Activated T-helper 1 cell treated with anti-CD3 and anti-CD28 coated beads, Interleukin-12 subunit alpha, Interleukin-12 subunit beta, Interleukin-2, Interleukin-4 antibody, amounts not matched to agents 30 ng/mL and 10 ng/mL and 1 ng/mL, durations not matched to agents 14 hours and 24 hours and 36 hours (primary cell): ENCODE data around the gene MAP2K5. TPM values are rescaled to one million over a fixed set of nuclear protein-coding genes. Genes with fewer than 3 reads are reported as not detected.

Experiments used
- DNase-seq: peaks from one replicate; pipeline ENCODE4 v3.0.0; 2021; ENCODE audit warnings: low spot score
- H3K27ac Mint-ChIP-seq: one replicate; pipeline ENCODE4 v1.8.0; 2021; ENCODE audit warnings: mild to moderate bottlenecking, mixed read lengths
- H3K27me3 Mint-ChIP-seq: one replicate; pipeline ENCODE4 v1.8.0; 2022; ENCODE audit warnings: mild to moderate bottlenecking, moderate library complexity, mixed read lengths; ENCODE audit not compliant: insufficient read depth
- H3K36me3 Mint-ChIP-seq: one replicate; pipeline ENCODE4 v1.8.0; 2021; ENCODE audit warnings: low read depth, mixed read lengths
- H3K4me1 Mint-ChIP-seq: one replicate; pipeline ENCODE4 v1.8.0; 2021; ENCODE audit warnings: low read depth, mixed read lengths
- H3K4me3 Mint-ChIP-seq: one replicate; pipeline ENCODE4 v1.8.0; 2021; ENCODE audit warnings: mild to moderate bottlenecking, moderate library complexity, mixed read lengths
- H3K9me3 Mint-ChIP-seq: one replicate; pipeline ENCODE4 v1.8.0; 2021; ENCODE audit warnings: mixed read lengths
- intact Hi-C: fragments of 100-400 bp; cut with micrococcal nuclease; formaldehyde crosslinking; loops from one replicate; pipeline ENCODE4 v1.15.1; 2024
- total RNA-seq: library from RNA; stranded (reverse); gene quantifications from 2 replicates; pipeline ENCODE4 v1.2.3, GENCODE V29; 2022

Gene MAP2K5
- total RNA-seq, 1 donor from 2014 or later, result 22.1 TPM

DNA sequence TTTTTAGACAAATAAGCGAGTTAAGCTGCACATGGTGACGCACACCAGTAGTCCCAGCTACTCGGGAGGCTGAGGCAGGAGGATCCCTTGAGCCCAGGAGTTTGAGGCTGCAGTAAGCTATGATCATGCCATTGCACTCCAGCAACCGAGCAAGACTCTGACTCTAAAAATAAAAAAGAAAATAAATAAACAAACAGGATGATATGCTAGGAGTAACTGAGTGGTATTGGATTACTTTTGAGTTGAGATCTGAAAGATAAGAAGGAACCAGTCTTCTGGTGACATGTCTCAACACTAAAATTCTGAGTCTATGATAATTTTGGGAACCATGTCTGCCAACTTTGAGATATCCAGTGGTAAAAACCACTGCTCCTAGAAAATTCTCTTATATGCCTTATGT, 173.7 kb downstream of the MAP2K5 start:
- H3K4me3 Mint-ChIP-seq, result no peak overlapping the region
- H3K27ac Mint-ChIP-seq, result no peak overlapping the region
- no peaks in the 10 kb centered on the region for H3K36me3 Mint-ChIP-seq
- H3K4me1 Mint-ChIP-seq, result no peaks in the 10 kb centered on the region
- DNase-seq, result no peak
- H3K27me3 Mint-ChIP-seq, result no peaks in the 10 kb centered on the region
- intact Hi-C loops, result no loop called here
- H3K9me3 Mint-ChIP-seq, result no peaks in the 10 kb centered on the region

DNA sequence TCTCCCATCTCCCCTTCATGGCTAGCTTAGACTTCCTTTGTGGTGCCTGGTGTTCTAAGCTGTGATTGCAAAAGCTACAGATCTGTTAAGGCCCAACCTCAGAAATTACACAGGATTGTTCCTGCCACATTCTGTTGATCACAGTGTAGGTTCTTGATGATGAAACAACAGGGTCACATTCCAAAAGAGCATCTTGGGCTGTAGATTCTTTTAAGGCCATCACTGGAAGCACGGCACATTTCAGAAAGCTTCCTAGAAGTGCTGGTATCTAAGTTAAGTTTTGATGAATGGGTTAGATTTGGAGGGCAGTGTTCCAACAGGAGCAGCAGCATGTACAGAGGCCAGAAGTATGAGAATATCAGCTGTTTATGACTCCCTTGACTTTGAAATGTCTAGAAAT, 175.3 kb downstream of the MAP2K5 start:
- no peaks in the 10 kb centered on the region for H3K4me1 Mint-ChIP-seq
- no peak for DNase-seq
- H3K36me3 Mint-ChIP-seq, result no peaks in the 10 kb centered on the region
- no peak overlapping the region for H3K4me3 Mint-ChIP-seq
- H3K27ac Mint-ChIP-seq, result no peak overlapping the region
- H3K9me3 Mint-ChIP-seq, result no peaks in the 10 kb centered on the region
- no peaks in the 10 kb centered on the region for H3K27me3 Mint-ChIP-seq
- intact Hi-C loops, result no loop called here

DNA sequence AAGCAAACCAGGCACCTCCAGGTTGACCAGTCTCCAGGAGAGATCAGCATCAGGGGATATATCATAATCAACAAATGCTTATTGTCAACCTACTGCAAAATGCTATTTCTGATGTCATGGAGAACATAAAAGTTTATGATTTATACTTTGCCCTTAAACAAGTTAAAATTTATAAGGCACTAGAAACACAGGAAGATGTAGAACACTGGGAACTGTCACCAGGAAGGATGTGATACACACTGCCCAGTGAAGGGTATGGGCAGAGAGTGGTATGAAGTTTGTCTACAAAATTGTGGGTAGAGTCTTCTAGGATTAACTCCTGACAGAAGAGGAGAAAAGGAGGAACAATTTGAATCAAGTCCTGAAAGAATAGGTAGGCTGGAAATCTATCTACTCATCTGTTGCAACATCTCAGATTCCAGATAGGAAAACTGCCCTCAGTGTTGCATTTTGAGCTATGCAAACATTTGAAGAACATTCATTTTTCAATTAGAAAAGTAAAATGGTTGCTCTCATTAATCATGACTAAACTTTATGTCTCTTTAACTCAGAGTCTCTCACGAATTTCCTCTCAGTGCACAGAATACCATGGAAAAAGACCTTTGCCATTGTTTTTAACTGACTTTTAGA, 176.9 kb downstream of the MAP2K5 start:
- H3K36me3 Mint-ChIP-seq, result no peaks in the 10 kb centered on the region
- H3K4me3 Mint-ChIP-seq, result no peak overlapping the region
- intact Hi-C loops, result no loop called here
- H3K27ac Mint-ChIP-seq, result no peak overlapping the region
- no peak for DNase-seq
- no peaks in the 10 kb centered on the region for H3K9me3 Mint-ChIP-seq
- H3K4me1 Mint-ChIP-seq, result no peaks in the 10 kb centered on the region
- no peaks in the 10 kb centered on the region for H3K27me3 Mint-ChIP-seq

- Mint-ChIP-seq H3K27ac (no peak overlapping the region), H3K4me3 (no peak overlapping the region), H3K4me1 (no peaks in the 10 kb centered on the region), H3K27me3 (no peaks in the 10 kb centered on the region), H3K9me3 (no peaks in the 10 kb centered on the region), H3K36me3 (no peaks in the 10 kb centered on the region)
- intact Hi-C loops, result no loop called here
- no peak for DNase-seq
Observed at GRCh38 chr15:67720556-67721175, 178.2 kb downstream of the MAP2K5 start.

GRCh38 chr15:67722030-67722817, 179.7 kb downstream of the MAP2K5 start:
- DNase-seq, result no peak
- H3K4me3 Mint-ChIP-seq, result no peak overlapping the region
- no peaks in the 10 kb centered on the region for H3K36me3 Mint-ChIP-seq
- intact Hi-C loops, result no loop called here
- H3K9me3 Mint-ChIP-seq, result no peaks in the 10 kb centered on the region
- H3K27ac Mint-ChIP-seq, result no peak overlapping the region
- no peaks in the 10 kb centered on the region for H3K4me1 Mint-ChIP-seq
- H3K27me3 Mint-ChIP-seq, result no peaks in the 10 kb centered on the region

- DNase-seq, result no peak
- no peak overlapping the region for H3K27ac Mint-ChIP-seq
- no peaks in the 10 kb centered on the region for H3K9me3 Mint-ChIP-seq
- no peaks in the 10 kb centered on the region for H3K4me1 Mint-ChIP-seq
- H3K4me3 Mint-ChIP-seq, result no peak overlapping the region
- no peaks in the 10 kb centered on the region for H3K36me3 Mint-ChIP-seq
- intact Hi-C loops, result no loop called here
- H3K27me3 Mint-ChIP-seq, result no peaks in the 10 kb centered on the region
Observed at GRCh38 chr15:67723294-67724024, 181.0 kb downstream of the MAP2K5 start.

DNA sequence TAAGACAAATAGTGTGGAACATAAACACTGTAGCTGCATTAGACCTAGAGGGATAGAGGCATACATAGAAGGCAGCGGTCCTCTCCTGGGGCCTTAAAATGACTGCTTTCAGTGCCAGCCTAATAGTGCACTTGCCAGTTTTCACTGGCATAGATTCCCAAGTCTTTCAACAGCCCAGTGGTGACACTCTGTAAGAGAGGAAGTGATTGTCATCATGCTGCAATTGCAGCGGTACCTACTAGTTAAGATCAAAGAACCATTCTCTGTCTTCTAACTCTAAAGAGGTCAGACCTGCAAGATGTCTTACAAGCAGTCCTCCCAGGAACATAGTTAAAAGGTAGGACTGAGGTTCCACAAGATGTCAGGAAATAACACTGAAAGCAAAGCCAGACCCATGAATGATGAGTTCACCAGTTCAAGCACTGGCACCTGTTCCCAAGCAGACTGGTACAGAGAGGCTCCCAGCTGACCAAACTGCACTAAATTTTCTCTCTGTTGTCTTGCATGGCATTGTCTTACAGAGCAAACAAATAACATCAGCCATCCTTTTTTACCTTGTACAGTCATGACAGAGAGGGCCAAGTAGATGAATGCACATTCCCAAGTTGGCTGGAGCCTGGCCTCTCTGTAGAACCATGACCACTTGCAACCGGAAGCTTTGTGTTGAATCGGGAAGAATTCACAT, 182.3 kb downstream of the MAP2K5 start:
- no peak for DNase-seq
- intact Hi-C loops, result no loop called here
- Mint-ChIP-seq H3K36me3 (no peaks in the 10 kb centered on the region), H3K4me3 (no peak overlapping the region), H3K27ac (no peak overlapping the region), H3K4me1 (no peaks in the 10 kb centered on the region), H3K27me3 (no peaks in the 10 kb centered on the region), H3K9me3 (no peaks in the 10 kb centered on the region)

DNA sequence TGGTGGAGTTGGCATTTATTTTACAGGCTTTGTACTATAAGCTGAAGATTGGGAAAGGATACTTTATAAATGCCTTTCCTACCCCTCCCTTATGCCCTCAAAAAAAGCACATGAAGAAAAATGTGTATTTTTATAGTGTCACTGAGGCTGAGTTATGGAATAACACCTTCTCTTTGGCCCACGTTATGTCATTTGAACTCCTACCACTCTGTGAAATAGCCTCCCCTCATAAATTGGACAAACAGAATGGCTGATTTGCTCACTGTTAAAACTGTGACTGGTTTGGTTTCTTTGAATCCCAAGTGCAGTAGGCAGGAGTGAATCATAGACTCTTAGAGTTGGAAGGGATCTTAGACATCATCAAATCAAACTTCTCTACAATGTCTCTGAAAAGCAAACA, 187.6 kb downstream of the MAP2K5 start:
- intact Hi-C loops, result no loop called here
- no peak for DNase-seq

DNA sequence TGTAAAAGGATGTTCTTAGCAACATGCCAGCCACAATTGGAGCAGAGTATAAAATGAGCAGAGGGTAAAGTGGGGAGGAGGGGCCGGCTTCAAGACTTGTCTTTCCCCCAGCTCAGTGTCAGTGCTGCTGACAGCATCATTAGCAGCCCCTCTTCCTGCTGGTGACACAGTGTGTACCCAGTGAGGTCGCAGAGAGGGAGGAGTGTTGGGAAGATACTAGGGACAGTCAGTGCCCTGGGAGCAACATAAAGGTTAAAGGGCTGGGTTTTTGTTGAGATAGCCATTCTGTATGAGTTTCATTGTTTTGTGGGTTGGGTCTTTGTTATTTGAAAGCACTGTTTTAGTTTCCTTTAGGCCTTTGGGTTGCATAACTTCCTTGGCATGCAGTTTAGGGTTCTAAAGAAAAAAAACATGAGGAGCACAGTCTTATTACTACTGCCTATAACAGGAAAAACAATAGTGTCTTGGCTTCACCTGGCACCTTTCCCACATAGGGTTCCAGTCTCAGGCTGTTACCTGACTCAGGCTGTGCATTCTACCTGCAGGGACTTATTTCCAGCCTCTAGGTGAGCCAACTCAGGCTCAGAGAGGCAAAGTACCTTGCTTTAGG, 188.7 kb downstream of the MAP2K5 start:
- no peaks in the 10 kb centered on the region for H3K36me3 Mint-ChIP-seq
- intact Hi-C loops, result no loop called here
- peaks cover 2% of the 10 kb centered on the region for H3K27me3 Mint-ChIP-seq
- peaks cover 13% of the 10 kb centered on the region for H3K4me1 Mint-ChIP-seq
- no peak overlapping the region for H3K27ac Mint-ChIP-seq
- no peak overlapping the region for H3K4me3 Mint-ChIP-seq
- H3K9me3 Mint-ChIP-seq, result no peaks in the 10 kb centered on the region
- no peak for DNase-seq

More for the DNA sequence above, 187.6 kb downstream of the MAP2K5 start:
- H3K4me3 Mint-ChIP-seq, result no peak overlapping the region
- no peaks in the 10 kb centered on the region for H3K36me3 Mint-ChIP-seq
- peaks cover 3% of the 10 kb centered on the region for H3K4me1 Mint-ChIP-seq
- H3K27ac Mint-ChIP-seq, result no peak overlapping the region
- peaks cover 2% of the 10 kb centered on the region for H3K27me3 Mint-ChIP-seq
- H3K9me3 Mint-ChIP-seq, result no peaks in the 10 kb centered on the region

GRCh38 chr15:67732164-67732563, 189.7 kb downstream of the MAP2K5 start:
- no peak overlapping the region for H3K27ac Mint-ChIP-seq

DNA sequence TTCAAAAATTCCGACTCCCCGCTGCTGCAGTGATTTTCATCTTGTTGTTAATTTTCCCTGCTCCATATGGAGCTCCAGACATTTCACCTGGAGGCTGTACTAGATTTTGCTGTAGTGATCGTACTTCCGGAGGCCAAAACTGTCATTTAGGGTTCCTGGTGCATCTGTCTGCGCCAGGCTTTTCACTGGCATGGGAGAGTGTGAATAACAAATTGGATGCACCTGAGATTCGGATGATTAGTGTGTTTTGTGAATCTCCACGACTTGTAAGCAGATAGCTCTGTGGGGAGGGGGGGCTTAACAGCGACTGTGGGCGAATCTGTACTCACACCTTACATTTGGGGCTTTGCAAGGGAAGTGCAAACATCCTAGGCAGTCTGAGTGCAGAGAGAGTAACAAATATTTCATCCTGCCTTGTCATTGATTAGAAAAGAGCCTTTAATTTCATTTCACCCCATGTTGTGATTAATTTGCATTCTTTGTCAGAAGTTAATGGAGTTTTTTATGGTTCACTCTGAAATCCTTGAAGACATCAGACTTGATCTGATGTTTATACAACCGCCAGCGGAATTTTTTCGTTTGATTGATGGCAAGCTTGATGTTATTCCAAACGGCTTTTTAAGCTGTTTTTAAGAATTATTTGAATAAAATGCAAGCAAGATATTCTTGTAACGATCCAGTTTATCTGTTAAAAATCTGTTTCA, 190.3 kb downstream of the MAP2K5 start:
- peaks cover 2% of the 10 kb centered on the region for H3K36me3 Mint-ChIP-seq
- no peak overlapping the region for H3K27ac Mint-ChIP-seq
- H3K27me3 Mint-ChIP-seq, result peaks cover 2% of the 10 kb centered on the region
- peaks cover 14% of the 10 kb centered on the region for H3K4me1 Mint-ChIP-seq
- DNase-seq, result no peak
- intact Hi-C loops, result no loop called here
- no peaks in the 10 kb centered on the region for H3K9me3 Mint-ChIP-seq
- no peak overlapping the region for H3K4me3 Mint-ChIP-seq

More at GRCh38 chr15:67732164-67732563, 189.7 kb downstream of the MAP2K5 start:
- Mint-ChIP-seq H3K27me3 (peaks cover 2% of the 10 kb centered on the region), H3K9me3 (no peaks in the 10 kb centered on the region), H3K36me3 (peaks cover 2% of the 10 kb centered on the region), H3K4me3 (no peak overlapping the region), H3K4me1 (peaks cover 14% of the 10 kb centered on the region)
- intact Hi-C loops, result no loop called here
- DNase-seq, result no peak

DNA sequence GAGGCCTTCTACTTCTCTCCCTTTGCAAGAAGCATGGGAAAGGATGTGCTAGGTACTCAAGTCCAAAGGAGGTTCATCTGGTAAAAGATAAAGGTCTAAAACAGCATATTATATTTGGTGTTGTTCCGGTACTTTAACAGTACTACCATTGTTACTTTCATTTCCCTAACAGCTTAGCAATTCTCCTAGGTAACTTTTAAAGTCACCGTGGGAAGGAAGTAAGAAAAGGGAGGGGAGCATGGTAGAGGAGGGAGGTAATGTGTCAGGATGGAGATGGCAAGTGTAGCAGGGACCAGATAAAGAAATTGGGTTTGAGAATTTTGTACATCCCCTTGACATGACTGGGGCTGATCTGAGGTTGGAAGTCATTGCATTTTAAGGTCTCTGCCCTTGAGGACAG, 193.4 kb downstream of the MAP2K5 start:
- no peak overlapping the region for H3K27ac Mint-ChIP-seq
- no peak for DNase-seq
- H3K4me1 Mint-ChIP-seq, result peaks cover 14% of the 10 kb centered on the region
- intact Hi-C loops, result no loop called here
- no peaks in the 10 kb centered on the region for H3K9me3 Mint-ChIP-seq
- no peak overlapping the region for H3K4me3 Mint-ChIP-seq
- H3K27me3 Mint-ChIP-seq, result peaks cover 2% of the 10 kb centered on the region
- peaks cover 2% of the 10 kb centered on the region for H3K36me3 Mint-ChIP-seq
